Hematopoietic multipotent progenitor cell treated with erythropoietin and hydrocortisone succinate and interleukin-3 and kit ligand, for 17 days (in vitro differentiated cells): ENCODE measurements around the gene P2RX6.

Experiments used
- DNase-seq: peaks from one replicate; pipeline ENCODE4 v3.0.0-alpha.2; 2015; ENCODE audit warnings: low spot score

P2RX6 gene

GRCh38 chr22:21012446-21013407 is 2.2 kb upstream of the P2RX6 start:
- no peak for DNase-seq

DNA sequence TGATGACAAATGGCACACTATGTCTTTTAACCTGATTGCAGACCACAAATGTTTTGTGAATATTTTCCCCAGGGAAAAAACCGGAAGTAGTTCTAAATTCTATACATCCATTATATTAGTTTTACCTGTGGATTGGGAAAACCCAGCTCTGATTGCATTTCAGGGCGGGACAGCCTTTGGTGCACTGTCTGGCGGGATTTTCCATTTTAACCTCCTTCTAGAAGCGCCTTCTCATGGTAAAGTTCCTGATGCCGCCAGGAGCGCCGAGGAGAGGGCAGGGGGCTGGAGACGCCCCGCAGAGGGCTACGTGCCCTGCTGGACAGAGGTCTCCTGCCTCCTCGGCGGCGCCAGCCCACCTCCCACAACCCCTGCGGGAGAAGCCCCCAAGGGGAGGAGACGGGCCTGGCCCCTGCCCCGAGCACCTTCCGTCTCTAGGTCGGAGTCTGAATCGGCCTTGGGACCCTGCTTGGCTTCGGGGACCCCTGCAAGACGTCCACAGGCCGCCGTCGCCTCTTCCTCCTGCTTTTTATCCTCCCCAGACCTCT is 1.2 kb upstream of the P2RX6 start:
- DNase-seq = no peak

DNA sequence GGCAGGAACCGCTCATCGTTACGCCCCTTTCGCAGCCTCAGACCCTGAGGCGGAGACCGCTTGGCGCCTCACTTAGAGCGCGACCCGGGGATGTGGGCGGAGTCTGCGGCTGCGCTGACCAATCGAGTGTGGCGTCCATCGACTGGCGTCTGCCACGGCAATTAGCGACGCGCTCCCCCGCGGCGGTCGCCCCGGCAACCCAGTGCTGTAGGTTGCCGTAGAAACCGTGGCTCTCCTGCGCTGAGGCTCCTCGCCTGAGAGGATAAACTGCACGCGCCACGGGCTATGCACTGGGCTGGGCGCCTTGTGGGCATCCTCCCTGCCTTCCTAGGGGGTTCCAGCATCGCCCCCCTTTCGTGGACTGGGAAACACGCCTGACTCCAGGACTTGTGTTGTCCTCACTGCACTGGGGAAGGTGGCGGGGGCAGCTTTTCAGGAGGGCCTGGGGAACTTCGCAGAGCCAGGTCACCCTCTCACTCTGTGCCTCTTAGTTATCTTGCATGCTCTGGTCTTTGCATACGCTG is 701 bp upstream of the P2RX6 start:
- DNase-seq = peak; percentile 43

GRCh38 chr22:21015466-21016006 is 571 bp downstream of the P2RX6 start:
- DNase-seq = no peak

DNA sequence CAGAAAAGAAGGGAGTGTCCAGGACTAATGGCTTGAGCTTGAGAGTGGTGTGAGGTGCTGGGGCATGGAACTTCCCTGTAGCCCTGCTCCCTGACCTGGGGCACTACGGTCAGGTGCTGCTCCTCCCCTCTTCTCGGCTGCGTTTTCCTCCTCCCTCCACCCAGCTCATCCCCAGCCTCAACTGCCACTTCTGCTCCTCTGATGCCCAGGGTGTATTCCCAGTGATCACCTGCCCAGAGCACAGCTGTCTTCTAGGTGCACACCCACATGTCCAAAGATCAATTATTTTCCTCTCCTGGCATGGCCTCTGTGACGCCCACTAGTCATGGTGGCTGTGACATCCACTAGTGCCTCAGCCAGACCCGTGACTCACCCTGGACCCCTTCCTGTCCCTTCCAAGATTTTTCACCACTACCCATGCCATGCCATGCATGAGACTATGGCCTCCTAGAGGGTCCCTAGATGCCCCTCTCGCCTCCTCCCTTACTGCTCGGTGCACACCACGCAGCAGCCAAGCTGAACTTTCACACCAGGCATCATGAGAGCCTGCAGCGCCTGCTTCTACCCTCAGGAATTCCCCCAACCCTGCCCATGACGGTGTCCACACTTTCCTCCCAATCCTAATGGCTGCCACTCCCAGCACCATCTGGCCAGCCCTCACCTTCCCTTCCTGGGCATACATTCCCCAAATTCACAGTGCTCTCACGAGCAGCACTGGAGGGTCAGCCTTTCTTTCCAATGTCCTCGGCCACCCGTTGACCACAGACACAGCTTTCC is 1.9 kb downstream of the P2RX6 start:
- DNase-seq = no peak

GRCh38 chr22:21018314-21018713 is 3.3 kb downstream of the P2RX6 start:
- no peak for DNase-seq

GRCh38 chr22:21020802-21021429 is 6.0 kb downstream of the P2RX6 start:
- DNase-seq = no peak

GRCh38 chr22:21022507-21022906 is 7.5 kb downstream of the P2RX6 start:
- DNase-seq = no peak

DNA sequence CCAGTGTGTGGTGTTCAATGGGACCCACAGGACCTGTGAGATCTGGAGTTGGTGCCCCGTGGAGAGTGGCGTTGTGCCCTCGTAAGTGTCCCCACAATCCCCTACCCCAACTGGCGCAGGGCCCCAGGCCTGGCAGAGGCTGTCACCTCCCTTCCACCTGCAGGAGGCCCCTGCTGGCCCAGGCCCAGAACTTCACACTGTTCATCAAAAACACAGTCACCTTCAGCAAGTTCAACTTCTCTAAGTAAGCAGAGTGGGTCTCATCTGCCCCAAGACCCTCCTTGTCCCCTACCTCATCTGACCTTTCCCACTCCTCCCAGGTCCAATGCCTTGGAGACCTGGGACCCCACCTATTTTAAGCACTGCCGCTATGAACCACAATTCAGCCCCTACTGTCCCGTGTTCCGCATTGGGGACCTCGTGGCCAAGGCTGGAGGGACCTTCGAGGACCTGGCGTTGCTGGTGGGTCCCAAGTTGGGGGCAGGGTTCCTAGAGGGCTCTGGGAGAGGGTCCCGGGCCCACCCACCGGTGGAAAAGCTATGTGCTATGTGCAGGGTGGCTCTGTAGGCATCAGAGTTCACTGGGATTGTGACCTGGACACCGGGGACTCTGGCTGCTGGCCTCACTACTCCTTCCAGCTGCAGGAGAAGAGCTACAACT is 8.1 kb downstream of the P2RX6 start:
- no peak for DNase-seq

DNA sequence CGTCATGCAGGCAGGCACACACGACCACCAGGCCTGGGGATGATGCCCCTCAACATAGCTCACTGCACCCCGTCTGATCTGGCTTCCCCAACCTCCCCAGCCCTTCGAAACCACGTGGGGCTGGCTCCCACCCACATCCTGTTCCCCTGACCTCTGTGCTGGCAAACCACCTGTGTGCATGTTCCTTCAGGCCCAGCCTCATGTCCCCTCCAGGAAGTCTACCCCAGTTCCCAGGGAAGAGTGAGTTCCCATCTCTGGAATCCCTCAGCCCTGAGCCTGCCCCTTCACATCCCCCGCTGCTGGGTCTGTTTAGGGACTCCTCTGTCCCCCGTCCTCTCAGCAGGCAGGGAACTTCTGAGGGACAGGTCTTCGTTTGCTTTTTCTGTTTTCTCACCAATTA is 10.3 kb downstream of the P2RX6 start:
- DNase-seq = no peak

DNA sequence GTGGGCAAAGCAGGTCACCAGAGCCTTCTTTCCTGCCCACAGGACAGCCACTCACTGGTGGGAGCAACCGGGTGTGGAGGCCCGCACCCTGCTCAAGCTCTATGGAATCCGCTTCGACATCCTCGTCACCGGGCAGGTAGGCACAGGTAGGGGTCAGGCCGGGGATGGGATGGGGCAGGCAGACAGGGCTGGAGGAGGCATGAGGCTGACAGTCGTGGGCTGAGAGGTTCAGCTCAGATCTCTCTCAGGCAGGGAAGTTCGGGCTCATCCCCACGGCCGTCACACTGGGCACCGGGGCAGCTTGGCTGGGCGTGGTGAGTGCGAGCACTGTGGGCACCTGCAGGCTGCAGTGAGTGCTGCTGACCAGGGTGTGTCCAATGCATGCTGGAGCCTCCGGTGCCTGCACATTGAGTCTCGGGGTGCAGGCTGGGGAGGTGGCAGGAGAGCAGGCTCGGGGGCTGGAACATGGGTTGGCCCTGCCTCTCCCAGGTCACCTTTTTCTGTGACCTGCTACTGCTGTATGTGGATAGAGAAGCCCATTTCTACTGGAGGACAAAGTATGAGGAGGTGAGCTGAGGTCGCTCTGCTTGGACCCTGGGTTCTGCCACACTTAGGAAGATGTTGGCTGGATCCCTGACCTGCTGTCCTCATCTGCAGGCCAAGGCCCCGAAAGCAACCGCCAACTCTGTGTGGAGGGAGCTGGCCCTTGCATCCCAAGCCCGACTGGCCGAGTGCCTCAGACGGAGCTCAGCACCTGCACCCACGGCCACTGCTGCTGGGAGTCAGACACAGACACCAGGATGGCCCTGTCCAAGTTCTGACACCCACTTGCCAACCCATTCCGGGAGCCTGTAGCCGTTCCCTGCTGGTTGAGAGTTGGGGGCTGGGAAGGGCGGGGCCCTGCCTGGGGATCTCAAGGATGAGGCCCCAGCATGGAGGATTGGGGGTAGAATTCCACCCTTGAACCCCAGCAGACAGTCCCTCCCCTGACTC is 11.1 kb downstream of the P2RX6 start:
- no peak for DNase-seq

DNA sequence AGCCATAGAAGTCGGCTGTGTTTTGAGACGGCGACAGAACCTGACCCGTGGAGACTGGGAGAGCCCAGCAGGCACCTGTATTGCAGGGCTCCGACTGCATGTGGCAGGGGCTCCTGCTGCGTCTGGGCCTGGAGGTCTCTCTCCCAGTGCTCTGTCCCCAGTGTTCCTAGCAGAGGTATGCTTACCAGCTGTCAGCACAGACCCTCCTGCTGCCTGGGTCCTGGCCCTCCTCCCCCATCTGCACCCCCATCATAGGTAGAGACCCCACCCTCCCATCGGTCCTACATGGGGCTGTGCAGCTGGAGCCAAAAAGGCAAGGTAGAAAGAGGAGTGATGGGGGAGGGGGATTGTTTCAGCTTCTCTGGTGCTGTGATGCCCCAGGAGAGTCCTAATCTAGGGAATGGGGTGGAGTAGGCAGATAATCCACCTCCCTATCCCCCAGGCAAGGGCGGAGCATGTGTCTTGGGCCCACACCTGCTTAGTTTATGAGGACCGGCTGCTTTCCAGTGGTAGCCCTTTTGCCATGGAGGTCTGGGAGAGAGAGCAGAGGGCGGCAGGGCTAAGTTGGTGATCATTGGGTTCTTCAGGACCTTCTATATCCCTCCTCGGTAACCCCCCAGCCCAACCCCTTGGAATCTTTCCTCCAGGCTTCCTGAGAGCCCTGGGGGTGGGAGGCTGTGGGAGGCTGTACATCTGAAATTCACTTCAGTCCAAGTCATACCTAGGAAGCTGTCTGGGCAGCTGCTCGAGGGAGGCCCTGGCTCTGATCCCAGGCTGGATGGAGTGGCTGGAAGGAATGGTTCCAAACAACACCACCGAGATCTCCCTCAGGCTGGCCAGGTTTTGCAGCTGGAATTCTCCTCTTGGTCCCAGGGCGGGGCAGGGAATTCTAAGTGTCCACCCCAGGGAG is 12.1 kb downstream of the P2RX6 start:
- DNase-seq = no peak

DNA sequence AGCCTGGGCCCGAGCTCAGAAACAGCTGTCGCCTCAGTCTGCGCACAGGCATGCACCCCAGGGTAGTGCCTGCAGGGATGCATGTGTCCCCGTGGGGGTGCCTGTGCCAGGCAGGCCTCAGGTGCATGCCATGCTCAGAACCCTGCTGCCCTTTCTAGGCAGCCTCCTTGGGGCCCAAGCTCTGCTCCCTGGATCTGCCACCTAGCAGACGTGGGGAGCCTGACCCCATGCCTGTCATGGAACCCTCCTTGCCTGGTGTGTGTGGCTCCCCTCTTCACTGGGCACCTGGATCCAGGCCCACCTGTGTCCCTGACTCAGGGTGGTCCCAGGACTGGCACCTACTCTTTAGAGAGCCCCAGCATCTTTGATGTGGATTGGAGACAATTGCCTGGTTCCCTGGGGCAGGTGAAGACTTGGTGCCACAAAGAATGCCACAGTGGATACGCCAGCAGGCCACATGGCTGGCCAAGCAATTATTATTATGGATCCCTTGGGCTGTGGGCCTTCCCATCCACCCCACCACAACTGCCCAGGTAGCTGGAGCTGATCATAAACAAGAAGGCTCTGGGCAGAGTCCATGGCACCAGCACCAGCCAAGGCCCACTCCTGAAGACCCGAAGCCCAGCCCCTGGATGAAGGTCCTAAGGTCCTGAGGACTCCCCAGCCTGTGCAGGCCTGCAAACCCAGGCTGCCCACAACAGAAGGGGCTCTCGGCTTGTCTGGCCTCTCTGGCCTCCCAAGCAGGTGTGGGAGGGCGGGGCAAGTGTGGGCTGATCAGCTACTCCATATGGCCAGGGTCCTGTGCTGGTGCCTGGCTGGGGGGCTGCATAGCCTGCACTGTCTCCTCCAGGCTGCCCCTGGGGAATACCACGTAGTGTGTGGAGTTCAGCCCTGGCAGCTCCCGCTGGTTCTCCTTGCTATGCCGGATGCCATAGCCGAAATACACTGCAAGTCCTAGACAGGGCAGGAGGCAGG is 13.6 kb downstream of the P2RX6 start:
- no peak for DNase-seq

DNA sequence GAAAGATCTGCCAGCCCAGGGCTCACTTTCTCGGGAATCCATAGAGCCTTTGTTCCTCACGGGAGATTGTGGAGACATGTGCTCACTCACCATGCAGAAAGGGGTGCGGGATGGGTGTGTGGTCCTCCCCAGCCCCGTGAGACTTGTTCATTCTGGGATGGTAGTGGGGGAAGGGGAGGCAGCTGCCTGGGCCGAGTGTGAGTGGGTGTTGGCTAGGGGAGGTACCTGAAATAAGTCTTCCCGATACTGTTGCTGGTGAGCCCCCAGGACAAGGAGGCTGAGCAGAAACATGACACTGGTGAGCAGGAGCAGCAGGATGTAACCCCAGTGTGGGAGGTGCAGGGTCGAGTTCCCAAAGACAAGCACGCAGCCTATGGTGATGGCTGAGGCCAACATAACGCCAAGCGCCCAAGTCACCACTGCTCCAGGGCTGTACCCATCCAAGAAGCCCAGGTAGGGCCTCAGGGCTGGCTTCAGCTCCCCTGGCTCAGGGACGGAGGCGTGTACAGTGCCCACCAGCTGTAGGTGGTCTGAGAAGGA is 14.6 kb downstream of the P2RX6 start:
- DNase-seq = no peak

GRCh38 chr22:21030032-21030431 is 15.1 kb downstream of the P2RX6 start:
- no peak for DNase-seq

- DNase-seq = no peak
Measured at GRCh38 chr22:21030621-21031544, 15.9 kb downstream of the P2RX6 start.
